Suppressor macrophage (primary cell): Measurements from ENCODE around the gene RBBP8NL.
A peak's percentile ranks its signal among the peaks of the same experiment; 100 is the strongest.
"Not testable (repeated sequence)": the region's sequence is repeated elsewhere in the genome, so short reads cannot be mapped to it uniquely, and the experiment has no call there.

Source experiments
- DNase-seq, 4 experiments: peaks; one replicate each; pipeline ENCODE4 v3.0.0-alpha.2; 2020 to 2022

The RBBP8NL gene

DNA sequence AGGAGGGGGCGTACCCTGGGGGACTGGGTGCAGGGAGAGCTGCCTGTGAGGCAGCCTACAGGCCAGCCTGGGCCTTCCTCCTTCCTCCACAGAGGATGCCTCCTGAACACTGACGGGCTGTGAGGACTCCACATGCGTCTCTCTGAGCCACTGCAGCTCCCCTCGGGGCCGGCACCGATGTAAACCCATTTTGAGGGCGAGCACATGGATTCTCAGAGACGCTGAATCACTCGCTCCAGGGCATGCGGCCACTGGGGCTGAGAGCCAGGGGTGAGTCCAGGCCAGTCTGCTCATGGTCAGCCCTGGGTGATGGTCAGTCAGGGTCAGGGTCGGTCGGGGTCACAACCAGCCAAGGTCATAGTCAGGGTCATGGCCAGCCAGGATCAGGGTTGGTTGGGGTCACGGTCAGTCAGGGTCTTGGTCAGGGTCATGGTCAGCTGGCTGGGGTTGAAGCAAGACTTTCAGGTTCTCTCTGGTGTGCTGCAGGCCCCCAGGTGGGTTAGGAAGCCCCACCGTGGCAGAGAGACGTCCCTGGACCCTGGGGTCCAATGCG is 14.7 kb upstream of the RBBP8NL start:
- DNase-seq = no peak

GRCh38 chr20:62439218-62439617 is 11.9 kb upstream of the RBBP8NL start:
- peak in 3 of 4 experiments; percentile 8 to 21 (median 19) for DNase-seq

- DNase-seq = no peak
Observed at GRCh38 chr20:62437927-62438326, 10.6 kb upstream of the RBBP8NL start.

DNA sequence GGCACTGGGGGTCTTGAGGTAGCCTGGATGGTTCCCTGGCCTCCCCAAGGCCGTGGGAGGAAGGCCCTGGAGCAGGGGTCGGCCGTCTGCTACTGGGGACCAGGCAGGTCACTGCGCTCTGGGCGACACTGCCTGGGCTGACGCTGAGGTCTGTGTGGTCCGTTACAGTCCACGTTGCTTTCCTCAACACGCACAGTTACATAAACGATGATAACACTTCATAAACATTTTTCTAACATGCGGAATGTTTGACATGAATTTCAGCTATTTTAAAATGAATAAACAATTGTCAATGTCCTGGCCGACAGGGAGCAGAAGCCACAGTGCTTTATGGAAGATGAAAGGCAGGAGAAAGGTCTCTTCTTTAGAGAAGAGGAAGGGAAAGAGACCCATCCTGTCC is 10.2 kb upstream of the RBBP8NL start:
- DNase-seq = no peak

GRCh38 chr20:62436692-62437091 is 9.4 kb upstream of the RBBP8NL start:
- no peak for DNase-seq

- DNase-seq = no peak
Observed at GRCh38 chr20:62433658-62434497, 6.5 kb upstream of the RBBP8NL start.

GRCh38 chr20:62430866-62431447 is 3.6 kb upstream of the RBBP8NL start:
- DNase-seq = no peak

- no peak for DNase-seq
Observed at GRCh38 chr20:62430311-62430853, 3.0 kb upstream of the RBBP8NL start.

DNA sequence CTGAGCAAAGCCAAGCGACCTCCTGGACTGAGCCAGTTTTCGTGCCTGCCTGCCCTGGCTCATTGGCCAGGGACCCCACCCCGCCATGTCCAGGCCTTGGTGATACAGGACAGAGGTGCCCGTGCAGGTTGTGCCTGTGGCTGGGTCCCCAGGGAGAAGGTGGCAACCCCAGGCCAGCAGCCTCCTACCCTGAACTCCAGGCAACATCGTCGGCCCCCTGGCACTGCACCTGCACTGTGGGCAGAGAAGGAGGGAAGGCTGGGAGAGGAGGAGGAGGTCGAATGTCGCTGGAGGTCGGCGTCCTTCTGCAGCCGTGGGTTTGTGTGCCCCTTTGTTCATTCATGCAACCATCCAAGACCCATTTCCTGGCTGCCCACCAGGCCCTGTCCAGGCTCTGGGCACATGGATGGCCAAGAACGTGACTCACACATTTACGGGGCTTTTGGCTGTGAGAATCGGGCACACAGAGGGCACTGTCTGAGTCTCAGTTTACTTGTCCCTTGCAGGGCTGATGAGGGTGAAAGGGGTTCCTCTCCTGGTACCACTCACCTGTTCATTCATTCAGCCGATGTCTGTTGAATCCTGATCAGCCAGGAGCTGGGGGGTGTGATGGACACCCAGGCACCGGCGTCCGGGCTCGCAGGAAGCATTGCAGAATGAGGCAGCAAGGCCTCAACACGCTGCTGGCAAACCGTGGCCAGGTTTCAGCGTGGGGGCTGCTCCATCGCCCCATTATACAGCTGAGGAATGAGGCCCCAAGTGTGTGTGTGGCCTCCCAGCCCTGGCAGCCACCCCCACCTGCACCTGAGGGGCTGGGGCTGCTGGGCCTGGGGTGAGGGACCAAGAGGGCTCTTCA is 2.3 kb upstream of the RBBP8NL start:
- DNase-seq = no peak

DNA sequence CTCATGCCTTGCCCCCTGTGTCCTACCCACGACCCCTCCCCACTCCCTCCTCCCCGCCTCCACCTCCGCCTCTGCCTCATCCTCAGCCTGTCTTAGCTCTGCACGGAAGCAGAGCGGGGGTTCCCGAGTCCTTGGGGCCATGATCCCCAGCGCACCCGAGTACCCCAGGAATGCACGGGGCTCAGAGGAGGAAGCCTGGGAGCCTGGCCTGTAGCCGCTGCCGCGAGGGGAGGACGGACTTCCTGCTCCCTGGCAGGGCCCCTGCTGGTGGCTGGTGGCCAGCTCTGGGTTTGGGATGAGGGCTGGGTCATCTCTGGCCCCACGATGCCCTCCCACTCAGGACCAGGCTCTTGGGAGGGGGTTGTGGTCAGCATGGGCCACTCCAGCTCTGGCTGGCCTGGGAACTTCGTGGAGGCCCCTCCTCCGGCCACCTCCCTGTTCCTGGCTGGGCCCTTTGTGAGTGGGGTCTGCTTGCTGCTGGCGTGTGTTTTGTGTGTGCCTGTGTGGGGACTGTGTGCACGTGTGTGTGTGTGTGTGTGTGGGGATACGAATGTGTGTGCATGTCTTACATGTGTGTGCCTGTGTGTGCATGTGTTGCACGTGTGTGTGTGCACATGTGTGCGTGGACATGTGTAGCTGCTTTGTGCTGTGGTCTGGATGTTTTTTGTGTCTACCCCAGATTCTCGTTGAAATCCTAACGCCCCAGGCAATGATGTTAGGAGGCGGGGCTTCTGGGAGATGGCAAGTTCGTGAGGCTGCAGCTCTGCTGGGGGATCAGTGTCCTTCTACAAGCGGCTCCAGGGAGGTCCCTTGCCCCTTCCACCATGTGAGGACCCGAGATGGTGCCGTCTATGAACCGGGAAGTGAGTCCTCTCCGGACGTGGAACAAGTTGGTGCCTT is 1.3 kb upstream of the RBBP8NL start:
- no peak for DNase-seq

GRCh38 chr20:62428002-62428372 is 648 bp upstream of the RBBP8NL start:
- no peak for DNase-seq

DNA sequence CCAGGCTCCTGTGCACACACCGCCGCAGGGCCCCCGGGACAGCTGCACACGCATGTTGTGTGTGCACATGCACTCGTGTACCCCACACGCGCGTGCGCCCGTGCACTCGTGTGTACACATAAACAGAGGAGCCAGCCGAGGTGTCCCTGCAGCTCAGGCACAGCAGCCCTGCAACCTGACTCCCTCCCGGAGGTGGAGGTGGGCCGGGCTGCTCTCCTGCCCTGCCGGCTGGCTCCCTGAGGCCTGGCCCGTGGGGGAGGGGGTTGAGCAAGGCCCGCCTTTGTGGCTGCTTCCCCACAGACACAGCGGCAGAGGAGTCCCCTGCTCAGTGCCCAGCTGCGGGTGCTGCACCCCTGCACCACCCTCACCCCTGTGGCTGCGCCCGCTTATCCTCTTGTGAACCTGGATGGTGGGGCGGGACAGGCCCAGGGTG is 624 bp downstream of the RBBP8NL start:
- no peak for DNase-seq

DNA sequence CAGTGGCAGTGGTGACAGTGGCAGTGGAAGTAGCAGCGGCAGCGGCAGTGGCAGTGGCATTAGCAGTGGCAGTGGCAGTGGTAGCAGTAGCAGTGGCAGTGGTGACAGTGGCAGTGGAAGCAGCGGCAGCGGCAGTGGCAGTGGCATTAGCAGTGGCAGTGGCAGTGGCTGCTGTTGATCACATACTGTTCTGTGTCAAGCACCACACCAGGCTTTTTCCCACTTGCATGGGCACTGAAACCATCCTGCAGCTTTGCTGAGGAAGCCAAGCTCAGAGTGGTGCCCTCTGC is 1.3 kb downstream of the RBBP8NL start:
- DNase-seq = not testable (repeated sequence)

- no peak for DNase-seq
Observed at GRCh38 chr20:62425281-62426058, 1.9 kb downstream of the RBBP8NL start.

DNA sequence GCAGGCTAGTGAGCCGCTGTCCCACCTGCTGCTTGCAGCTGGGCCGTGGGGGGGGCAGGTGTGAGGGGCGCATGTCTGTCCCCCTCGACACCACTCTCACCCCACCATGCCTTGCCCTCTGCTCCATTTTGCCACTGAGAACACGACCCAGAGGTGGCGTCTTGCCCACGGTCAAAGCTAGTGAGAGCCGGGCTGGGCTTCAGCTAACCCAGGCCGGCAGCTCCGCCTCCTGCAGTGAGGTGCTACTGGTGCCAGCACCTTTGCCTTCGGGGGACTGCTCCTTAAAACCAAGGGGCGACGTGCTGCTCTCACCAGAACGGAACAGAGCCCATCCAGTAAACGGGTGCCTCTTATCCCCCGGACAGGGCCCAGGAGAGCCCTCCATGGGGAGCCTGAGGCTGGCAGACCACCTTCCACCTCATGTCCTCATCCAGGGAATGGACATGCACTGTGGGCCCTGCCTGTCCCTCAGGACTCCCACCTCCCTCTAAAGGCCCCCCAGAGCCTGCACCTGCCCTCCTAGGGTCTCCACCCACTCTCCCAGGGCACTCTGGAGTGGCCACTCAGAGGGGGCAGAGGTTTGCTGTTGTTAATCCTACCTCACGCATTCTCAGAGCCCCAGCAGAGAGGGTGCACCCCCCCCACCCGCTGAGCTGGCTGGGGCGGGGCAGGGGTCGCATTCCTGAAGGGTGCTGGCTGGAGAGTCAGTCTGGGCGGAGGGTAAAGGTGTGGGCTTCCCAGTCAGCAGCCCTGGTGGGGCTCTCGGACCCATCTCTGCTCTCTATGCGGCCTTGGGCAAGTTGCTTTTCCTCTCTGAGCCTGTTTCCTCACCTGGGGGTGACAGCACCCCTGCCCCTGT is 2.9 kb downstream of the RBBP8NL start:
- no peak for DNase-seq

DNA sequence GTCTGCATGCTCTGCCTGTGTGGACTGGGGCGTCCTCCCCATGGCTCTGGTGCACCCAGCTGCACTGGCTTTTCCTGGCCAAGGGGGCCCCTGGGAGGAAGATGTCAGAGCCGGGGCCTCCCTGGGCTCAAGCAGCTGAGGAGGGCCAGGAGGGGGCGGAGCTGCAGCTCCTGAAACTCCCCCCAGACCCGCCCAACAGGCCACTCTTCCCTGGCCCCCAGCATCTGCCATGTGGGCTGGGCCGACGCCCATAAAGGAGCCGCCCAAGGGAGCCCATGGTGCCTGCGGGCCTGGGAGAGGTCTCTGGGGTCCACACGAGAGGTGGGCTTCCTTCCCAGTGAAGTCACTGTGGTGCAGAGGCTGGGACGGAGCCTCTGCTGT is 4.0 kb downstream of the RBBP8NL start:
- no peak for DNase-seq

DNA sequence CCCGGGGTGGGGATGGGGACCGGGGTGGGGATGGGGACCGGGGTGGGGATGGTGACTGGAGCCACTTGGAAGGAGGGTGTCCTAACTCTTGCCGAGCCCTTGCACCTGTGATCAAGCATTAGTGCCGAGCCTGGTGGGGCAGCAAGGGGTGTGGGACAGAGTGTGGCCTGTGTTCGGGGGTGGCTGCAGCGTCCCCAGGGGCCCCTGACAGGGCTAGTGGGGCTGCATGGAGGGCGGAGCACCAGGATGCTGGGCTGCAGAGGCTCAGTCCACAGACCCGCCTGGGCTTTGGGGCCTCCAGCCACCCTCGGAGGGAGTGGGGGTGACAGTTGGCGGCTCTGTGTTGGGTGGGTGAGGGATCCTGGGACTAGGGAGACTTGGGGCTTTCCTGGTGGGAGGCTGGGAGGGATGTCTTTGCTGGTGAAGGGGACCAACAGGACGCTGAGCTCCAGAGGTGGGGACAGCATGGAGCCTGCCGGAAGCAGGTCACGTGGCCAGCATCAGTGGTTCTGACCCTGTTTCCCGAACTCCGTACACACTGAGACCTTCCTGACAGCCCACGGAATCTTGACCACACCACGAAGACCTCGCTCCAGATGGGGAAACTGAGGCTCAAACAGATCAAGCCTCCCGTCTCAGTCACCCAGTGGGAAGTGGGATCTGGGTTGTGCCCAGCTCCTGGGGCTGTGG is 4.6 kb downstream of the RBBP8NL start:
- DNase-seq = no peak

DNA sequence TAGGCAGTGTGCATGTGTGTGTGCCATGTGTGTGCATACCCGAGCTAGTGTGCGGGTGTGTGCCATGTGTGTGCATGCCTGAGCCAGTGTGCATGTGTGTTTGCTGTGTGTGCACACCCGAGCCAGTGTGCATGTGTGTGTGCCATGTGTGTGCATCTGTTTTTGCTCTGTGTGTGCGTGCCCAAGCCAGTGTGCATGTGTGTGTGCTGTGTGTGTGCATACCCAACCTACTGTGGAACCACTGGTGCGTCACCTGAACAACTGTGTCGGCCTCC is 5.7 kb downstream of the RBBP8NL start:
- DNase-seq = no peak

GRCh38 chr20:62420846-62421715 is 6.3 kb downstream of the RBBP8NL start:
- no peak for DNase-seq
